H9 (cell line): ENCODE results near the gene OR2A5. TPM values are rescaled to one million over a fixed set of nuclear protein-coding genes. Genes with fewer than 3 reads are reported as not detected.

Source experiments
- DNase-seq: peaks from one replicate; pipeline ENCODE4 v3.0.0-alpha.2; 2017
- H2AFZ ChIP-seq: one replicate; pipeline ENCODE4 v1.6.1; 2013; ENCODE audit warnings: mild to moderate bottlenecking, low read length, control low read depth, moderate library complexity
- H2AK5ac ChIP-seq: 2 replicates; pipeline ENCODE4 v1.6.1; 2013; ENCODE audit warnings: low read length, control low read depth, mixed read lengths; ENCODE audit not compliant: insufficient read length
- H2BK120ac ChIP-seq: one replicate; pipeline ENCODE4 v1.6.1; 2013; ENCODE audit warnings: low read depth, mild to moderate bottlenecking, low read length, control low read depth, inconsistent platforms; ENCODE audit not compliant: poor library complexity, severe bottlenecking
- H2BK12ac ChIP-seq: 2 replicates; pipeline ENCODE4 v1.6.1; 2013; ENCODE audit warnings: low read length, control low read depth, mixed read lengths, low read depth; ENCODE audit not compliant: insufficient read length
- H2BK15ac ChIP-seq: 2 replicates; pipeline ENCODE4 v1.6.1; 2013; ENCODE audit warnings: low read depth, low read length, control low read depth
- H2BK20ac ChIP-seq: one replicate; pipeline ENCODE4 v1.6.1; 2013; ENCODE audit warnings: low read depth, mild to moderate bottlenecking, low read length, control low read depth, inconsistent platforms; ENCODE audit not compliant: poor library complexity, severe bottlenecking
- H2BK5ac ChIP-seq: 2 replicates; pipeline ENCODE4 v1.6.1; 2013; ENCODE audit warnings: low read length, control low read depth, mixed read lengths; ENCODE audit not compliant: insufficient read length
- H3K14ac ChIP-seq: 2 replicates; pipeline ENCODE4 v1.6.1; 2013; ENCODE audit warnings: low read length, control low read depth; ENCODE audit not compliant: insufficient read depth
- H3K18ac ChIP-seq: 2 replicates; pipeline ENCODE4 v1.6.1; 2013; ENCODE audit warnings: low read depth, mild to moderate bottlenecking, mixed read lengths, low read length, control low read depth; ENCODE audit not compliant: insufficient read length
- H3K23ac ChIP-seq: 2 replicates; pipeline ENCODE4 v1.6.1; 2013; ENCODE audit warnings: low read length, control low read depth, mixed read lengths, low read depth; ENCODE audit not compliant: insufficient read length
- H3K23me2 ChIP-seq: 2 replicates; pipeline ENCODE4 v1.6.1; 2013; ENCODE audit warnings: low read depth, mild to moderate bottlenecking, mixed read lengths, low read length, control low read depth; ENCODE audit not compliant: insufficient read length, poor library complexity, severe bottlenecking
- H3K27ac ChIP-seq: 2 replicates; pipeline ENCODE4 v1.5.1; 2013; ENCODE audit warnings: low read length, control low read depth, mixed read lengths, low read depth; ENCODE audit not compliant: insufficient read length
- H3K27me3 ChIP-seq: 2 replicates; pipeline ENCODE4 v1.6.1; 2013; ENCODE audit warnings: low read length, control low read depth, inconsistent platforms; ENCODE audit not compliant: insufficient read depth
- H3K4ac ChIP-seq: 2 replicates; pipeline ENCODE4 v1.6.1; 2013; ENCODE audit warnings: low read depth, mild to moderate bottlenecking, control low read depth, inconsistent platforms, low read length, moderate library complexity
- H3K4me1 ChIP-seq: 2 replicates; pipeline ENCODE4 v1.6.1; 2013; ENCODE audit warnings: low read length, control low read depth, inconsistent platforms; ENCODE audit not compliant: insufficient read depth
- H3K4me2 ChIP-seq: 2 replicates; pipeline ENCODE4 v1.6.1; 2013; ENCODE audit warnings: low read length, control low read depth, mixed read lengths; ENCODE audit not compliant: insufficient read length, insufficient read depth
- H3K56ac ChIP-seq: 2 replicates; pipeline ENCODE4 v1.6.1; 2013; ENCODE audit warnings: low read depth, mild to moderate bottlenecking, mixed read lengths, low read length, control low read depth; ENCODE audit not compliant: insufficient read length
- H3K79me1 ChIP-seq: 2 replicates; pipeline ENCODE4 v1.6.1; 2013; ENCODE audit warnings: low read depth, mild to moderate bottlenecking, moderate library complexity, low read length, control low read depth, inconsistent platforms; ENCODE audit not compliant: insufficient read depth, poor library complexity, severe bottlenecking
- H3K79me2 ChIP-seq: 2 replicates; pipeline ENCODE4 v1.6.1; 2013; ENCODE audit warnings: low read length, control low read depth, inconsistent platforms; ENCODE audit not compliant: insufficient read depth
- H3K9ac ChIP-seq: 2 replicates; pipeline ENCODE4 v1.6.1; 2013; ENCODE audit warnings: low read length, control low read depth, mixed read lengths; ENCODE audit not compliant: insufficient read length; ENCODE audit errors: extremely low read depth
- H3K9me3 ChIP-seq: one replicate; pipeline ENCODE4 v1.6.1; 2013; ENCODE audit warnings: low read depth, low read length, inconsistent platforms; ENCODE audit not compliant: control insufficient read depth
- H3T11ph ChIP-seq: one replicate; pipeline ENCODE4 v1.6.1; 2013; ENCODE audit warnings: mild to moderate bottlenecking, low read length, control low read depth, inconsistent platforms
- H4K20me1 ChIP-seq: one replicate; pipeline ENCODE4 v1.6.1; 2013; ENCODE audit not compliant: control insufficient read depth, insufficient read length, insufficient read depth
- H4K5ac ChIP-seq: 2 replicates; pipeline ENCODE4 v1.6.1; 2013; ENCODE audit warnings: low read depth, mild to moderate bottlenecking, mixed read lengths, low read length, control low read depth; ENCODE audit not compliant: insufficient read length
- H4K8ac ChIP-seq: replicated peaks from 2 replicates; pipeline ENCODE4 v1.6.1; 2013; ENCODE audit warnings: low read length, control low read depth, mixed read lengths, low read depth; ENCODE audit not compliant: insufficient read length
- H4K91ac ChIP-seq: 2 replicates; pipeline ENCODE4 v1.6.1; 2013; ENCODE audit warnings: low read depth, mild to moderate bottlenecking, moderate library complexity, mixed read lengths, low read length, control low read depth; ENCODE audit not compliant: insufficient read length
- H3K27ac Mint-ChIP-seq, 3 experiments: 2 replicates in 2 of 3; 3 replicates in 1 of 3; pipeline ENCODE4 v1.8.0; 2020 to 2021; ENCODE audit warnings: mixed read lengths in 3 of 3, mild to moderate bottlenecking in 1 of 3, moderate library complexity in 1 of 3
- H3K27me3 Mint-ChIP-seq: 2 replicates; pipeline ENCODE4 v1.8.0; 2021; ENCODE audit warnings: low read depth, mild to moderate bottlenecking, moderate library complexity, mixed read lengths
- H3K36me3 Mint-ChIP-seq, 3 experiments: 2 replicates in 2 of 3; 3 replicates in 1 of 3; pipeline ENCODE4 v1.8.0; 2020 to 2021; ENCODE audit warnings: low read depth in 3 of 3, mixed read lengths in 3 of 3; ENCODE audit not compliant: insufficient read depth in 1 of 3
- H3K4me1 Mint-ChIP-seq, 2 experiments: 2 replicates each; pipeline ENCODE4 v1.8.0; 2020; ENCODE audit warnings: mixed read lengths in 2 of 2
- H3K4me3 Mint-ChIP-seq, 2 experiments: 2 replicates in 1 of 2; 3 replicates in 1 of 2; pipeline ENCODE4 v1.8.0; 2020 to 2021; ENCODE audit warnings: mild to moderate bottlenecking in 2 of 2, mixed read lengths in 2 of 2, moderate library complexity in 1 of 2
- H3K9me3 Mint-ChIP-seq, 2 experiments: 2 replicates in 1 of 2; 3 replicates in 1 of 2; pipeline ENCODE4 v1.8.0; 2020; ENCODE audit warnings: mild to moderate bottlenecking in 2 of 2, mixed read lengths in 2 of 2, moderate library complexity in 1 of 2
- CTCF ChIP-seq: fragments of 200-600 bp; sonication (generic); conservative IDR thresholded peaks from 3 replicates; pipeline ENCODE4 v1.8.0; 2021; ENCODE audit warnings: antibody characterized with exemption, mild to moderate bottlenecking
- total RNA-seq: library from RNA; stranded (reverse); gene quantifications from 2 replicates; pipeline ENCODE4 v1.2.1, GENCODE V29; 2021

Gene OR2A5
- total RNA-seq, 1 experiment from 2014 or later = not detected

- Mint-ChIP-seq H3K27ac (no peak overlapping the region), H3K4me1 (peaks cover 4 to 5% of the 10 kb centered on the region in 2 experiments; a peak in 2 of 4 replicates), H3K4me3 (no peak overlapping the region), H3K9me3 (no peaks in the 10 kb centered on the region; a peak in 1 of 5 replicates), H3K36me3 (no peaks in the 10 kb centered on the region), H3K27me3 (no peaks in the 10 kb centered on the region)
- H2BK5ac ChIP-seq = no peak overlapping the region
- no peaks in the 10 kb centered on the region for H3K23me2 ChIP-seq
- no peak overlapping the region for H3K14ac ChIP-seq
- H3K4me2 ChIP-seq = no peak overlapping the region
- no peaks in the 10 kb centered on the region for H3K9me3 ChIP-seq
- H2BK120ac ChIP-seq = no peak overlapping the region
- no peak overlapping the region for H3K56ac ChIP-seq
- no peak overlapping the region for H3K18ac ChIP-seq
- H4K91ac ChIP-seq = no peak overlapping the region
- no peaks in the 10 kb centered on the region for H3K79me1 ChIP-seq
- no peak overlapping the region for H2AK5ac ChIP-seq
- H3T11ph ChIP-seq = no peak overlapping the region
- H4K5ac ChIP-seq = no peak overlapping the region
- H3K27ac ChIP-seq = no peak overlapping the region
- no peak overlapping the region for H3K23ac ChIP-seq
- no peaks in the 10 kb centered on the region; the same call in 1 of the 2 replicates for H3K4me1 ChIP-seq
- H2AFZ ChIP-seq = no peak overlapping the region
- no peak overlapping the region for H2BK15ac ChIP-seq
- no peak overlapping the region for H2BK12ac ChIP-seq
- H3K27me3 ChIP-seq = no peaks in the 10 kb centered on the region
- no peak overlapping the region for H3K4ac ChIP-seq
- H4K8ac ChIP-seq = no peak overlapping the region
- TF ChIP-seq CTCF = no peak
- no peak overlapping the region for H3K9ac ChIP-seq
- H2BK20ac ChIP-seq = no peak overlapping the region
- no peaks in the 10 kb centered on the region for H4K20me1 ChIP-seq
- no peak for DNase-seq
- H3K79me2 ChIP-seq = no peaks in the 10 kb centered on the region
Observed at GRCh38 chr7:144098776-144099175, 50.0 kb downstream of the OR2A5 start.
